Liver (tissue), 9 donors: Measurements from ENCODE around the gene FBXW5. TPM values are rescaled to one million over a fixed set of nuclear protein-coding genes. Genes with fewer than 3 reads are reported as not detected.

Experiments
- DNase-seq: peaks from one replicate; pipeline ENCODE4 v3.0.0-alpha.2; 2017; ENCODE audit warnings: low spot score
- H3K27ac ChIP-seq, 2 donors: one replicate each; pipeline ENCODE4 v1.7.0; 2013; ENCODE audit warnings: inconsistent platforms in 2 of 2, low read length in 2 of 2, control low read depth in 1 of 2, low read depth in 1 of 2, mild to moderate bottlenecking in 1 of 2
- H3K27me3 ChIP-seq, 4 donors: one replicate each; pipeline versions ENCODE4 v1.6.1 to v1.7.0; 2013; ENCODE audit warnings: low read length in 3 of 4, inconsistent platforms in 1 of 4, mild to moderate bottlenecking in 1 of 4, moderate library complexity in 1 of 4; ENCODE audit not compliant: control insufficient read depth in 4 of 4, insufficient read depth in 4 of 4
- H3K36me3 ChIP-seq, 4 donors: one replicate each; pipeline versions ENCODE4 v1.6.1 to v1.7.0; 2013; ENCODE audit warnings: low read length in 3 of 4, mild to moderate bottlenecking in 3 of 4, low read depth in 1 of 4, moderate library complexity in 1 of 4; ENCODE audit not compliant: control insufficient read depth in 4 of 4, insufficient read depth in 3 of 4
- H3K4me1 ChIP-seq, 4 donors: one replicate each; pipeline versions ENCODE4 v1.6.1 to v1.7.0; 2013; ENCODE audit warnings: low read length in 3 of 4, mild to moderate bottlenecking in 3 of 4, moderate library complexity in 1 of 4; ENCODE audit not compliant: control insufficient read depth in 4 of 4, insufficient read depth in 4 of 4
- H3K4me3 ChIP-seq, 3 donors: one replicate each; pipeline versions ENCODE4 v1.6.1 to v1.7.0; 2013; ENCODE audit warnings: low read length in 3 of 3, control low read depth in 1 of 3, low read depth in 1 of 3, mild to moderate bottlenecking in 1 of 3
- H3K9ac ChIP-seq, 2 donors: one replicate each; pipeline ENCODE4 v1.7.0; 2013; ENCODE audit warnings: low read length in 2 of 2, mild to moderate bottlenecking in 2 of 2, moderate library complexity in 2 of 2, control low read depth in 1 of 2, low read depth in 1 of 2
- H3K9me3 ChIP-seq, 4 donors: one replicate each; pipeline versions ENCODE4 v1.6.1 to v1.7.0; 2013; ENCODE audit warnings: low read length in 3 of 4; ENCODE audit not compliant: control insufficient read depth in 4 of 4
- EGR1 ChIP-seq, 2 donors: IDR thresholded peaks; 2 replicates each; pipeline ENCODE4 v1.6.1; 2016 to 2018; ENCODE audit warnings: antibody characterized with exemption in 2 of 2, low read depth in 2 of 2
- FOXA1 ChIP-seq: IDR thresholded peaks from 2 replicates; pipeline ENCODE4 v1.6.1; 2016; ENCODE audit warnings: antibody characterized with exemption
- FOXA2 ChIP-seq: IDR thresholded peaks from 2 replicates; pipeline ENCODE4 v1.6.1; 2016; ENCODE audit warnings: antibody characterized with exemption
- GABPA ChIP-seq, 2 donors: IDR thresholded peaks in 1 of 2; conservative IDR thresholded peaks in 1 of 2; 2 replicates each; pipeline ENCODE4 v1.6.1; 2016; ENCODE audit warnings: antibody characterized with exemption in 2 of 2, mild to moderate bottlenecking in 1 of 2, moderate library complexity in 1 of 2
- HNF4A ChIP-seq, 2 donors: conservative IDR thresholded peaks; 2 replicates each; pipeline ENCODE4 v1.6.1; 2016; ENCODE audit warnings: antibody characterized with exemption in 2 of 2, mild to moderate bottlenecking in 2 of 2
- HNF4G ChIP-seq: IDR thresholded peaks from 2 replicates; pipeline ENCODE4 v1.6.1; 2016; ENCODE audit warnings: antibody characterized with exemption
- NR2F2 ChIP-seq: IDR thresholded peaks from 2 replicates; pipeline ENCODE4 v1.6.1; 2016; ENCODE audit warnings: antibody characterized with exemption
- RAD21 ChIP-seq, 2 donors: IDR thresholded peaks; 2 replicates each; pipeline ENCODE4 v1.6.1; 2016; ENCODE audit warnings: antibody characterized with exemption in 2 of 2, mild to moderate bottlenecking in 2 of 2
- RXRA ChIP-seq, 2 donors: IDR thresholded peaks; 2 replicates each; pipeline ENCODE4 v1.6.1; 2017 to 2018; ENCODE audit warnings: antibody characterized with exemption in 2 of 2, mild to moderate bottlenecking in 1 of 2
- SP1 ChIP-seq: IDR thresholded peaks from 2 replicates; pipeline ENCODE4 v1.6.1; 2018; ENCODE audit warnings: antibody characterized with exemption, mild to moderate bottlenecking
- TAF1 ChIP-seq: conservative IDR thresholded peaks from 2 replicates; pipeline ENCODE4 v1.6.1; 2016; ENCODE audit warnings: antibody characterized with exemption, mild to moderate bottlenecking
- YY1 ChIP-seq: IDR thresholded peaks from 2 replicates; pipeline ENCODE4 v1.6.1; 2016; ENCODE audit warnings: antibody characterized with exemption, mild to moderate bottlenecking
- WGBS: extraction: QIAGEN DNeasy Blood & Tissue Kit; methylation state at CpG from one replicate; pipeline ENCODE4 v1.1.7; 2013; 5-methylcytosine and 5-hydroxymethylcytosine counted together
- polyA plus RNA-seq, 2 donors: library from polyadenylated mRNA; stranded (reverse) in 1 of 2; unstranded in 1 of 2; fragments of 200-250 nt in 1 of 2; fragments of >200 nt in 1 of 2; fragmentation: Nextera tagmentation in 1 of 2; extraction: Ambion mirVana in 1 of 2; gene quantifications; one replicate each; pipeline versions ENCODE4 v1.2.1 to v1.2.3, GENCODE V29; 2013 to 2015
- total RNA-seq, 2 donors: library from RNA; depleted of rRNA; stranded (reverse); fragments of >200 nt; gene quantifications; one replicate each; pipeline ENCODE4 v1.2.3, GENCODE V29; 2014
- TF ChIP-seq, protein P1 (sequence below): IDR thresholded peaks from 2 replicates; pipeline ENCODE4 v1.6.1; 2016; ENCODE audit warnings: antibody characterized with exemption, mild to moderate bottlenecking
- TF ChIP-seq, protein P2 (sequence below): IDR thresholded peaks from 2 replicates; pipeline ENCODE4 v1.6.1; 2016; ENCODE audit warnings: antibody characterized with exemption
- TF ChIP-seq, protein P3 (sequence below): IDR thresholded peaks from 2 replicates; pipeline ENCODE4 v1.6.1; 2016; ENCODE audit warnings: antibody characterized with exemption
- TF ChIP-seq, protein P4 (sequence below): IDR thresholded peaks from 2 replicates; pipeline ENCODE4 v1.6.1; 2016; ENCODE audit warnings: antibody characterized with exemption
- TF ChIP-seq, protein P5 (sequence below): fragments of 150-350 bp; IDR thresholded peaks from 2 replicates; pipeline ENCODE4 v1.5.1; 2017; ENCODE audit warnings: improper control_type of control experiment, low read depth, low read length; ENCODE audit not compliant: missing input control
- donor health status: healthy.
- donor health status: healthy.
- donor health status: healthy.
- donor health status: healthy.
- donor health status: healthy.

Gene FBXW5
- total and polyA plus RNA-seq, 4 donors: 64.0 to 163 (median 109) TPM

DNA sequence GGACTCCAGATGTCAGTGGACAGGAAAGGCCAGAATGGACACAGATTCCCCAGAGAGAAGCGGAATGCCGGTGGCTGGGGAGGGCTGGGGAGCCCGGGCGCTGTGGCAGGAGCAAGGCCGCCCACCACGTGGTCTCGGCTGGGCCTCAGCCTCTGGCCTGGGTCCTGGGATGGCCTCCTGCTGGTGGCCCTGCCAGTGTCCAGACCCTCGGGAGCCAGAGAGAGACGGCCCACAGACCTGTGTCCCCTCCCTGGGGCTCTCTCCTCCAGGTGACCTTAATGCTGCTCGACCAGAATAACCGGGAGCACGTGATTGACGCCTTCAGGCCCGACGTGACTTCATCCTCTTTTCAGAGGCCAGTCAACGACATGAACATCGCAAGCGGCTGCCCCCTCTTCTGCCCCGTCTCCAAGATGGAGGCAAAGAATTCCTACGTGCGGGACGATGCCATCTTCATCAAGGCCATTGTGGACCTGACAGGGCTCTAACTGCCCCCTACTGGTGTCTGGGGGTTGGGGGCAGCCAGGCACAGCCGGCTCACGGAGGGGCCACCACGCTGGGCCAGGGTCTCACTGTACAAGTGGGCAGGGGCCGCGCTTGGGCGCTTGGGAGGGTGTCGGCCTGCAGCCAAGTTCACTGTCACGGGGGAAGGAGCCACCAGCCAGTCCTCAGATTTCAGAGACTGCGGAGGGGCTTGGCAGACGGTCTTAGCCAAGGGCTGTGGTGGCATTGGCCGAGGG, 19.0 kb downstream of the FBXW5 start:
- Histone ChIP-seq H3K9ac (no peak overlapping the region), H3K36me3 (peaks cover 7 to 35% (median 8%) of the 10 kb centered on the region in 4 donors), H3K9me3 (no peaks in the 10 kb centered on the region), H3K4me1 (no peaks in the 10 kb centered on the region), H3K27me3 (no peaks in the 10 kb centered on the region), H3K27ac (no peak overlapping the region), H3K4me3 (no peak overlapping the region)
- DNase-seq: peak; percentile 22
- 92% methylated on average over 33 of the region's 33 CpGs for WGBS
- TF ChIP-seq, protein P1, sequence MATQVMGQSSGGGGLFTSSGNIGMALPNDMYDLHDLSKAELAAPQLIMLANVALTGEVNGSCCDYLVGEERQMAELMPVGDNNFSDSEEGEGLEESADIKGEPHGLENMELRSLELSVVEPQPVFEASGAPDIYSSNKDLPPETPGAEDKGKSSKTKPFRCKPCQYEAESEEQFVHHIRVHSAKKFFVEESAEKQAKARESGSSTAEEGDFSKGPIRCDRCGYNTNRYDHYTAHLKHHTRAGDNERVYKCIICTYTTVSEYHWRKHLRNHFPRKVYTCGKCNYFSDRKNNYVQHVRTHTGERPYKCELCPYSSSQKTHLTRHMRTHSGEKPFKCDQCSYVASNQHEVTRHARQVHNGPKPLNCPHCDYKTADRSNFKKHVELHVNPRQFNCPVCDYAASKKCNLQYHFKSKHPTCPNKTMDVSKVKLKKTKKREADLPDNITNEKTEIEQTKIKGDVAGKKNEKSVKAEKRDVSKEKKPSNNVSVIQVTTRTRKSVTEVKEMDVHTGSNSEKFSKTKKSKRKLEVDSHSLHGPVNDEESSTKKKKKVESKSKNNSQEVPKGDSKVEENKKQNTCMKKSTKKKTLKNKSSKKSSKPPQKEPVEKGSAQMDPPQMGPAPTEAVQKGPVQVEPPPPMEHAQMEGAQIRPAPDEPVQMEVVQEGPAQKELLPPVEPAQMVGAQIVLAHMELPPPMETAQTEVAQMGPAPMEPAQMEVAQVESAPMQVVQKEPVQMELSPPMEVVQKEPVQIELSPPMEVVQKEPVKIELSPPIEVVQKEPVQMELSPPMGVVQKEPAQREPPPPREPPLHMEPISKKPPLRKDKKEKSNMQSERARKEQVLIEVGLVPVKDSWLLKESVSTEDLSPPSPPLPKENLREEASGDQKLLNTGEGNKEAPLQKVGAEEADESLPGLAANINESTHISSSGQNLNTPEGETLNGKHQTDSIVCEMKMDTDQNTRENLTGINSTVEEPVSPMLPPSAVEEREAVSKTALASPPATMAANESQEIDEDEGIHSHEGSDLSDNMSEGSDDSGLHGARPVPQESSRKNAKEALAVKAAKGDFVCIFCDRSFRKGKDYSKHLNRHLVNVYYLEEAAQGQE: no peak
- TF ChIP-seq EGR1 (IDR thresholded peaks at IDR 0.05; ENCODE audit: low read depth in 2 of 2): no peak
- TF ChIP-seq, protein P2, sequence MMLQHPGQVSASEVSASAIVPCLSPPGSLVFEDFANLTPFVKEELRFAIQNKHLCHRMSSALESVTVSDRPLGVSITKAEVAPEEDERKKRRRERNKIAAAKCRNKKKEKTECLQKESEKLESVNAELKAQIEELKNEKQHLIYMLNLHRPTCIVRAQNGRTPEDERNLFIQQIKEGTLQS: no peak
- TF ChIP-seq FOXA1: no peak
- no peak for TF ChIP-seq FOXA2
- TF ChIP-seq HNF4A (conservative IDR thresholded peaks at IDR 0.05): no peak
- no peak for TF ChIP-seq RAD21 (IDR thresholded peaks at IDR 0.05)
- TF ChIP-seq RXRA (IDR thresholded peaks at IDR 0.05): no peak
- no peak for TF ChIP-seq HNF4G
- TF ChIP-seq, protein P3, sequence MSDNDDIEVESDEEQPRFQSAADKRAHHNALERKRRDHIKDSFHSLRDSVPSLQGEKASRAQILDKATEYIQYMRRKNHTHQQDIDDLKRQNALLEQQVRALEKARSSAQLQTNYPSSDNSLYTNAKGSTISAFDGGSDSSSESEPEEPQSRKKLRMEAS: no peak
- TF ChIP-seq, protein P4, sequence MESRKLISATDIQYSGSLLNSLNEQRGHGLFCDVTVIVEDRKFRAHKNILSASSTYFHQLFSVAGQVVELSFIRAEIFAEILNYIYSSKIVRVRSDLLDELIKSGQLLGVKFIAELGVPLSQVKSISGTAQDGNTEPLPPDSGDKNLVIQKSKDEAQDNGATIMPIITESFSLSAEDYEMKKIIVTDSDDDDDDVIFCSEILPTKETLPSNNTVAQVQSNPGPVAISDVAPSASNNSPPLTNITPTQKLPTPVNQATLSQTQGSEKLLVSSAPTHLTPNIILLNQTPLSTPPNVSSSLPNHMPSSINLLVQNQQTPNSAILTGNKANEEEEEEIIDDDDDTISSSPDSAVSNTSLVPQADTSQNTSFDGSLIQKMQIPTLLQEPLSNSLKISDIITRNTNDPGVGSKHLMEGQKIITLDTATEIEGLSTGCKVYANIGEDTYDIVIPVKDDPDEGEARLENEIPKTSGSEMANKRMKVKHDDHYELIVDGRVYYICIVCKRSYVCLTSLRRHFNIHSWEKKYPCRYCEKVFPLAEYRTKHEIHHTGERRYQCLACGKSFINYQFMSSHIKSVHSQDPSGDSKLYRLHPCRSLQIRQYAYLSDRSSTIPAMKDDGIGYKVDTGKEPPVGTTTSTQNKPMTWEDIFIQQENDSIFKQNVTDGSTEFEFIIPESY: no peak
- TF ChIP-seq, protein P5, sequence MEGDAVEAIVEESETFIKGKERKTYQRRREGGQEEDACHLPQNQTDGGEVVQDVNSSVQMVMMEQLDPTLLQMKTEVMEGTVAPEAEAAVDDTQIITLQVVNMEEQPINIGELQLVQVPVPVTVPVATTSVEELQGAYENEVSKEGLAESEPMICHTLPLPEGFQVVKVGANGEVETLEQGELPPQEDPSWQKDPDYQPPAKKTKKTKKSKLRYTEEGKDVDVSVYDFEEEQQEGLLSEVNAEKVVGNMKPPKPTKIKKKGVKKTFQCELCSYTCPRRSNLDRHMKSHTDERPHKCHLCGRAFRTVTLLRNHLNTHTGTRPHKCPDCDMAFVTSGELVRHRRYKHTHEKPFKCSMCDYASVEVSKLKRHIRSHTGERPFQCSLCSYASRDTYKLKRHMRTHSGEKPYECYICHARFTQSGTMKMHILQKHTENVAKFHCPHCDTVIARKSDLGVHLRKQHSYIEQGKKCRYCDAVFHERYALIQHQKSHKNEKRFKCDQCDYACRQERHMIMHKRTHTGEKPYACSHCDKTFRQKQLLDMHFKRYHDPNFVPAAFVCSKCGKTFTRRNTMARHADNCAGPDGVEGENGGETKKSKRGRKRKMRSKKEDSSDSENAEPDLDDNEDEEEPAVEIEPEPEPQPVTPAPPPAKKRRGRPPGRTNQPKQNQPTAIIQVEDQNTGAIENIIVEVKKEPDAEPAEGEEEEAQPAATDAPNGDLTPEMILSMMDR: no peak
- TF ChIP-seq NR2F2: no peak
- no peak for TF ChIP-seq TAF1
- TF ChIP-seq YY1: no peak
- no peak for TF ChIP-seq GABPA (IDR thresholded peaks at IDR 0.05 in 1 of 2, conservative IDR thresholded peaks at IDR 0.05 in 1 of 2)
- TF ChIP-seq SP1: no peak
